Body of pancreas (tissue), 4 donors: Measurements from ENCODE around the gene SUPT7L. TPM values are rescaled to one million over a fixed set of nuclear protein-coding genes. Genes with fewer than 3 reads are reported as not detected.

Source experiments
- ATAC-seq: fragments of 150-250 bp; one replicate; pipeline ENCODE4 v1.9.1; 2016
- DNase-seq, 4 donors: peaks; one replicate each; pipeline ENCODE4 v3.0.0-alpha.2; 2019
- H3K27ac ChIP-seq, 4 donors: fragments of 200-600 bp; sonication (generic); 1 replicate in 3 of 4; 2 replicates in 1 of 4; pipeline versions ENCODE4 v1.5.1 to v1.6.1; 2016 to 2019; ENCODE audit warnings: mild to moderate bottlenecking in 1 of 4, mixed read lengths in 1 of 4, moderate library complexity in 1 of 4
- H3K27me3 ChIP-seq, 2 donors: fragments of 200-600 bp; sonication (generic); one replicate each; pipeline ENCODE4 v1.6.0; 2016; ENCODE audit warnings: mild to moderate bottlenecking in 1 of 2
- H3K36me3 ChIP-seq, 2 donors: fragments of 200-600 bp; sonication (generic); replicated peaks in 1 of 2; 2 replicates each; pipeline ENCODE4 v1.5.1; 2016; ENCODE audit warnings: low read depth in 2 of 2; ENCODE audit not compliant: insufficient read depth in 1 of 2
- H3K4me1 ChIP-seq: fragments of 200-600 bp; sonication (generic); one replicate; pipeline ENCODE4 v1.6.0; 2016
- H3K4me3 ChIP-seq, 2 donors: fragments of 200-600 bp; sonication (generic); 1 replicate in 1 of 2; 2 replicates in 1 of 2; pipeline ENCODE4 v1.5.1; 2016 to 2019
- H3K9me3 ChIP-seq, 3 donors: fragments of 200-600 bp; sonication (generic); 1 replicate in 2 of 3; 2 replicates in 1 of 3; pipeline ENCODE4 v1.5.1; 2016
- POLR2A ChIP-seq, 3 donors: fragments of 450-650 bp; IDR thresholded peaks; one replicate each; pipeline ENCODE4 v1.6.1; 2016; ENCODE audit warnings: antibody characterized with exemption in 3 of 3, mild to moderate bottlenecking in 2 of 3
- WGBS, 2 donors: methylation state at CpG; one replicate each; pipeline ENCODE4 v1.1.5; 2017; 5-methylcytosine and 5-hydroxymethylcytosine counted together
- intact Hi-C: fragments of 100-400 bp; cut with DNase I; formaldehyde crosslinking; loops from one replicate; pipeline ENCODE4 v1.15.1; 2023
- total RNA-seq, 2 donors: library from RNA; depleted of rRNA; stranded (reverse); fragments of >200 nt; gene quantifications; one replicate each; pipeline ENCODE4 v1.1.0, GENCODE V29; 2016
- TF ChIP-seq, protein P1 (sequence below), 7 experiments: fragments of 450-650 bp in 4 of 7; fragments of 200-600 bp in 3 of 7; sonication (generic) in 3 of 7; IDR thresholded peaks; one replicate each; pipeline ENCODE4 v1.5.1; 2016 to 2019; ENCODE audit warnings: antibody characterized with exemption in 7 of 7

The SUPT7L gene
- total RNA-seq, 2 donors from 2014 or later = 18.4 to 29.3 TPM

- Histone ChIP-seq H3K27ac (no peak overlapping the region), H3K27me3 (no peaks in the 10 kb centered on the region), H3K4me3 (no peak overlapping the region), H3K36me3 (peaks cover 0 to 10% of the 10 kb centered on the region in 2 donors), H3K9me3 (no peaks in the 10 kb centered on the region), H3K4me1 (peaks cover 15% of the 10 kb centered on the region)
- WGBS, 2 donors = 40 to 52% methylated on average over 7 of the region's 7 CpGs
- TF ChIP-seq POLR2A (IDR thresholded peaks at IDR 0.05) = no peak
- TF ChIP-seq, protein P1, sequence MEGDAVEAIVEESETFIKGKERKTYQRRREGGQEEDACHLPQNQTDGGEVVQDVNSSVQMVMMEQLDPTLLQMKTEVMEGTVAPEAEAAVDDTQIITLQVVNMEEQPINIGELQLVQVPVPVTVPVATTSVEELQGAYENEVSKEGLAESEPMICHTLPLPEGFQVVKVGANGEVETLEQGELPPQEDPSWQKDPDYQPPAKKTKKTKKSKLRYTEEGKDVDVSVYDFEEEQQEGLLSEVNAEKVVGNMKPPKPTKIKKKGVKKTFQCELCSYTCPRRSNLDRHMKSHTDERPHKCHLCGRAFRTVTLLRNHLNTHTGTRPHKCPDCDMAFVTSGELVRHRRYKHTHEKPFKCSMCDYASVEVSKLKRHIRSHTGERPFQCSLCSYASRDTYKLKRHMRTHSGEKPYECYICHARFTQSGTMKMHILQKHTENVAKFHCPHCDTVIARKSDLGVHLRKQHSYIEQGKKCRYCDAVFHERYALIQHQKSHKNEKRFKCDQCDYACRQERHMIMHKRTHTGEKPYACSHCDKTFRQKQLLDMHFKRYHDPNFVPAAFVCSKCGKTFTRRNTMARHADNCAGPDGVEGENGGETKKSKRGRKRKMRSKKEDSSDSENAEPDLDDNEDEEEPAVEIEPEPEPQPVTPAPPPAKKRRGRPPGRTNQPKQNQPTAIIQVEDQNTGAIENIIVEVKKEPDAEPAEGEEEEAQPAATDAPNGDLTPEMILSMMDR (IDR thresholded peaks at IDR 0.05) = no peak
- no peak for DNase-seq
- intact Hi-C loops = no loop called here
- ATAC-seq = no peak
Measured at GRCh38 chr2:27655155-27655951, 8.1 kb downstream of the SUPT7L start.

GRCh38 chr2:27653397-27653796, 10.0 kb downstream of the SUPT7L start:
- intact Hi-C loops = no loop called here
- Histone ChIP-seq H3K27me3 (no peaks in the 10 kb centered on the region), H3K27ac (no peak overlapping the region), H3K4me1 (peaks cover 10% of the 10 kb centered on the region), H3K4me3 (no peak overlapping the region), H3K36me3 (peaks cover 0 to 15% of the 10 kb centered on the region in 2 donors), H3K9me3 (no peaks in the 10 kb centered on the region)
- no peak for ATAC-seq
- DNase-seq = no peak
- TF ChIP-seq, protein P1 (IDR thresholded peaks at IDR 0.05) = no peak
- no peak for TF ChIP-seq POLR2A (IDR thresholded peaks at IDR 0.05)
- 90 to 93% methylated on average over 2 of the region's 2 CpGs for WGBS, 2 donors

DNA sequence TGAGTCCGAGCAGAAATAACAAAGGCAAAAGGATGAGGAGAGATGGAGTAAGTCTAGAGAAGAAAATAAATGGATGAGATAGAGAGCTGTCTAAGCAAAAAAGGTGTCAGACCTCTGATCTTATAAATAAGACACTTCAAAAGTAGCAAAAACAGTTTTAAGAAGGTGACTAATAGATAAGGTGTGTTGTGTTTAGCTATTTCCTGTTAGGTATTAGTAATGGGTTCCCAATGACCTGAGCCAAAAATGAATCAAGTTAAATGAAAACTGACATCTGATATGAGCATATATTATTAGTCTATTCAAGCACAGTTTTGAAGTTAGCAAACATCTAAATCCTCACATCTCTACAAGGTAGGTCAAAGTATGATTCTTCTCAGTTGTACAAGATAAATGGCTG, 10.6 kb downstream of the SUPT7L start:
- Histone ChIP-seq H3K36me3 (peaks cover 0 to 15% of the 10 kb centered on the region in 2 donors), H3K9me3 (no peaks in the 10 kb centered on the region), H3K27ac (peak overlapping the region in 1 of 4 donors; percentile 22), H3K27me3 (no peaks in the 10 kb centered on the region), H3K4me1 (peaks cover 10% of the 10 kb centered on the region), H3K4me3 (no peak overlapping the region)
- intact Hi-C loops = no loop called here
- TF ChIP-seq POLR2A (IDR thresholded peaks at IDR 0.05) = no peak
- TF ChIP-seq, protein P1 (IDR thresholded peaks at IDR 0.05) = no peak
- WGBS, 2 donors = 64 to 82% methylated on average over 1 of the region's 1 CpG
- ATAC-seq (no peak), DNase-seq (no peak)

DNA sequence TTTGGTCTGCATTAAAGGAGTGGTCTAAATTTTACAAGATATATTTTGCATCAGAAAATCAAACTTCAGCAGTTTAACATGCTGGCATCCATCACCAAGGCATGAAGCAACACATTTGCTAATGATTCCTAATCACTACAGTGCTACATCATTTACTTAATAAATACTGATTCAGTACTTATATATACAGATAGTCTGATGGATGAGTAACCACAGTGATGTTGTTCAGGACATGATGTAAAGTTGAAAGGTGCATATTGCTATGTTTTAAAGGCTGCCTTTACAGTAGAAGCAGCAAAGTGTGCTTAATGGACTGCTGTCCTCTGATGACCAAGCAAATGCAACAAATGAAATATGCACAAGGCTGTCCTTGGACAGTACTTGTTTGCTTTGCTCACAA, 11.1 kb downstream of the SUPT7L start:
- ATAC-seq = no peak
- no peak for TF ChIP-seq POLR2A (IDR thresholded peaks at IDR 0.05)
- TF ChIP-seq, protein P1 (IDR thresholded peaks at IDR 0.05) = no peak
- H3K27me3 ChIP-seq = no peaks in the 10 kb centered on the region
- DNase-seq = no peak
- intact Hi-C loops = no loop called here
- peak overlapping the region in 1 of 4 donors; percentile 26 for H3K27ac ChIP-seq
- H3K4me1 ChIP-seq = peaks cover 10% of the 10 kb centered on the region
- H3K9me3 ChIP-seq = no peaks in the 10 kb centered on the region
- H3K36me3 ChIP-seq = peaks cover 0 to 15% of the 10 kb centered on the region in 2 donors
- no peak overlapping the region for H3K4me3 ChIP-seq

DNA sequence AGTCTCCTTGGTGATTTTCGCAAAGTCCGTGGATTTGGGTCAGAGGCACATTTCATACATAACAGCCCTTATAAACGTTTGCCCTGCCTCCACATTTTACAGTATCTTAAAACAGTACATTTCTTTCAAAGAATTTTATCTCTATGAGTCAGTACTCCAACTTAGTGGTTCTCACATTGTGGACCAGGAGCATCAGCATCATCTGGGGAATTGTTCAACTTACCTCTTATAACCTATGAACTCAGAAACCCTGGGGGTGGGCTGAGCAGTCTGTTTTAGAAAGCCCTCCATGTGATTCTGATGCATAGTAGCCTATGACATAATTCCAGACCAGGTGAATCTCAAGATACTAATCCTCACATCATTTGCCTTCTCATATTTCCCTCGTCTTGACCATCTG, 12.4 kb downstream of the SUPT7L start:
- Histone ChIP-seq H3K36me3 (peaks cover 0 to 17% of the 10 kb centered on the region in 2 donors), H3K4me3 (no peak overlapping the region), H3K27me3 (no peaks in the 10 kb centered on the region), H3K27ac (peak overlapping the region in 1 of 4 donors; percentile 26), H3K4me1 (peaks cover 10% of the 10 kb centered on the region), H3K9me3 (no peaks in the 10 kb centered on the region)
- ATAC-seq (no peak), DNase-seq (no peak)
- TF ChIP-seq POLR2A (IDR thresholded peaks at IDR 0.05) = no peak
- TF ChIP-seq, protein P1 (IDR thresholded peaks at IDR 0.05) = no peak
- intact Hi-C loops = no loop called here
- WGBS, 2 donors = 62% methylated on average over 4 of the region's 4 CpGs
